ENCODE results near the gene NCOA5. TPM values are rescaled to one million over a fixed set of nuclear protein-coding genes. Genes with fewer than 3 reads are reported as not detected.

Gene NCOA5
- total and polyA plus RNA-seq, 2 experiments from 2014 or later: 8.4 to 22.8 TPM

GRCh38 chr20:46112430-46113112, 22.8 kb upstream of the NCOA5 start (continued):
- TF ChIP-seq ZNF462 (CRISPR knock-in tag; IDR thresholded peaks at IDR 0.05) (no peak), CTCF (conservative IDR thresholded peaks at IDR 0.05; ENCODE audit: low read depth in 2 of 2) (no peak), ETS1 (IDR thresholded peaks at IDR 0.05) (no peak), JUNB (IDR thresholded peaks at IDR 0.05; ENCODE audit: unreplicated experiment) (no peak), POLR2AphosphoS5 (IDR thresholded peaks at IDR 0.05; ENCODE audit: low read depth) (no peak)

GRCh38 chr20:46111836-46112212, 22.1 kb upstream of the NCOA5 start:
- H3K27ac Mint-ChIP-seq: no peak overlapping the region
- TF ChIP-seq ETS1 (IDR thresholded peaks at IDR 0.05) (no peak), REST (IDR thresholded peaks at IDR 0.05; ENCODE audit: unreplicated experiment) (no peak), NANOG (IDR thresholded peaks at IDR 0.05; ENCODE audit: borderline replicate concordance) (no peak), ZNF114 (CRISPR knock-in tag; IDR thresholded peaks at IDR 0.05) (no peak)

More at GRCh38 chr20:46111836-46112212, 22.1 kb upstream of the NCOA5 start:
- H2AFZ ChIP-seq: 0 out of 2 replicates have a peak overlapping the region, but pooled peaks have one; percentile 43
- Mint-ChIP-seq H3K4me1 (no peaks in the 10 kb centered on the region), H3K27me3 (ENCODE audit: insufficient read depth, low read depth, poor library complexity) (peaks cover 8% of the 10 kb centered on the region), H3K4me3 (no peak overlapping the region), H3K36me3 (ENCODE audit: low read depth) (no peaks in the 10 kb centered on the region), H3K9me3 (no peaks in the 10 kb centered on the region)
- no peak for DNase-seq (ENCODE audit: low spot score)
- H3K27ac ChIP-seq (ENCODE audit: low read depth): no peak overlapping the region
- no peaks in the 10 kb centered on the region for H3F3A ChIP-seq (replicated peaks; ENCODE audit: low read depth)
- H4K20me1 ChIP-seq (replicated peaks; ENCODE audit: insufficient read depth): no peaks in the 10 kb centered on the region
- H3K36me3 ChIP-seq (ENCODE audit: insufficient read depth): no peaks in the 10 kb centered on the region
- H3K27me3 ChIP-seq (ENCODE audit: insufficient read depth): peaks cover 24% of the 10 kb centered on the region
- no peaks in the 10 kb centered on the region for H3K4me1 ChIP-seq (ENCODE audit: insufficient read depth)
- no peaks in the 10 kb centered on the region for H3K79me2 ChIP-seq (replicated peaks; ENCODE audit: insufficient read depth)
- H3K9me2 ChIP-seq (ENCODE audit: insufficient read depth): no peaks in the 10 kb centered on the region
- H3K4me2 ChIP-seq: no peak overlapping the region
- ATAC-seq: no peak
- H3K4me3 ChIP-seq: no peak overlapping the region
